Inferior parietal cortex (tissue), 1 donor: ENCODE results near the gene LCE3B.

ENCODE experiments used
- DNase-seq: peaks from one replicate; pipeline ENCODE4 v3.0.0-alpha.2; 2016; ENCODE audit errors: extremely low spot score

Gene LCE3B

DNA sequence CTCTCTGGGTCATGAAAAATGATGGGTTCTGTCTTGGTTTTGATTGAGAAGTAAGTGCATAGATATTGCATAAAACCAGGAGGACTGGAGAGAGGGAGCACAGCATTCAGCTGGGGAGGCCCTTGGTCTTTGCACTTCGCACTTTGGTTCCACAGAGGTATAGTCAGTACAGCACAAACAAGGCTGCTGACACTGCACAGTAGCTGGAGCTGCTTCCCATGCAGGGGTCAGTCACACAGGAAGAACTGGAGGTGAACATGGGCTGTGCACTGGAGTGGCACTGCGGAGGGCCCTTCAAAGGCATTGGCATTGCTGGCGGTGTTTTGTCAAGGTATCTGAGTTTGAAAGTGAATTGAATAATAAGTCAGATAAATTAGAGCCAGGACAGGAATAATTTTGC lies 45.0 kb downstream of the LCE3B start:
- DNase-seq: no peak

DNA sequence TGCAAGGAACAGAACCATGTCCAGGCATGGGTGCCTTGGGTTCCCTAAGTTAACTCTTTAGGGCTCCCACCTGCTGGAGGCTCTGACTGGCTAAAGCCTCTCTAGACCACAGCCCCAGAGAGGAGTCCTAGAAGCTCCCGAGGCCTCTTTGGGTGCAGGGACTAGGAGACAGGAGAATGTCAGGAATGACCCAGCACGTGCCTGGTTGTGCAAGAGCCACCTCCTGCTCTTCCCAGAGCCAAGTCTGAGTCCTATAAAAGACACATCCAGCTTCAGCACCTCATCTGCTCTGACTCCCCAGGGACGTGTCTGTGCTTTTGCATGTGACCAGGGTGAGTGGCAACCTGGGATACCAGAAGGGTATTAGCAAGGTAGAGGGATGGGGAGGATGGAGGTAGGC lies 49.5 kb downstream of the LCE3B start, which contains the start of gene LCE2D:
TSS of gene LCE2D (plus strand) at position 283 of the 400 bp plus-strand sequence. CDS start 726 bp downstream, outside the sequence.
- no peak for DNase-seq
